IMR-90 (cell line): Measurements from ENCODE around the gene TSPAN1. TPM values are rescaled to one million over a fixed set of nuclear protein-coding genes. Genes with fewer than 3 reads are reported as not detected.

Experiments used
- ATAC-seq: fragments of 200-7000 bp; cut with Tn5 transposase; 2 replicates; pipeline ENCODE4 v1.9.1; 2020; ENCODE audit warnings: low read depth, mild to moderate bottlenecking, moderate library complexity
- BruUV-seq: library from RNA; stranded (reverse); fragments of 400-500 nt; replicated peaks from 2 replicates; lab custom pipeline; 2021; lab: Mats Ljungman, UMichigan
- CTCF ChIA-PET: fragments of 300-600 bp; formaldehyde crosslinking; extraction: SDS; loops from one replicate; lab custom pipeline; 2021; ENCODE audit warnings: antibody characterized with exemption; lab: Yijun Ruan, JAX
- POLR2A ChIA-PET: fragments of 300-600 bp; sonication (Branson Sonifier 250); formaldehyde crosslinking; loops from one replicate; lab custom pipeline; 2022; ENCODE audit warnings: antibody characterized with exemption; ENCODE audit not compliant: unreplicated experiment; lab: Charles Lee
- DNase-seq: peaks from one replicate; pipeline ENCODE4 v3.0.0; 2013
- H2AFZ ChIP-seq: replicated peaks from 2 replicates; pipeline ENCODE3; 2013; ENCODE audit warnings: low read length, mild to moderate bottlenecking; ENCODE audit not compliant: poor library complexity
- H2AK5ac ChIP-seq: 2 replicates; pipeline ENCODE4 v1.6.1; 2013; ENCODE audit warnings: low read depth, low read length, inconsistent platforms
- H2AK9ac ChIP-seq: replicated peaks from 2 replicates; pipeline ENCODE3; 2013; ENCODE audit warnings: mild to moderate bottlenecking, low read depth, low read length, moderate library complexity; ENCODE audit not compliant: poor library complexity
- H2BK120ac ChIP-seq: 2 replicates; pipeline ENCODE4 v1.6.1; 2013; ENCODE audit warnings: low read depth, low read length, inconsistent platforms
- H2BK15ac ChIP-seq: 3 replicates; pipeline ENCODE4 v1.6.1; 2013; ENCODE audit warnings: low read depth, low read length, inconsistent platforms
- H2BK20ac ChIP-seq: 2 replicates; pipeline ENCODE4 v1.6.1; 2013; ENCODE audit warnings: low read depth, mild to moderate bottlenecking, inconsistent platforms, low read length, moderate library complexity
- H2BK5ac ChIP-seq: 2 replicates; pipeline ENCODE4 v1.6.1; 2013; ENCODE audit warnings: mild to moderate bottlenecking, low read depth, low read length, inconsistent platforms; ENCODE audit not compliant: poor library complexity, severe bottlenecking
- H3K14ac ChIP-seq: replicated peaks from 2 replicates; pipeline ENCODE4 v1.6.1; 2013; ENCODE audit warnings: low read depth, low read length, inconsistent platforms
- H3K18ac ChIP-seq: 2 replicates; pipeline ENCODE4 v1.6.1; 2013; ENCODE audit warnings: low read depth, low read length, control low read depth
- H3K23ac ChIP-seq: 2 replicates; pipeline ENCODE4 v1.6.1; 2013; ENCODE audit warnings: low read depth, low read length, inconsistent platforms
- H3K27ac ChIP-seq: 2 replicates; pipeline ENCODE4 v1.5.1; 2013; ENCODE audit warnings: mild to moderate bottlenecking, control low read depth, low read length; ENCODE audit not compliant: insufficient read depth
- H3K27me3 ChIP-seq: 2 replicates; pipeline ENCODE4 v1.6.1; 2013; ENCODE audit warnings: low read length; ENCODE audit not compliant: control insufficient read depth, insufficient read depth
- H3K36me3 ChIP-seq: 2 replicates; pipeline ENCODE4 v1.6.1; 2013; ENCODE audit warnings: low read length, mixed read lengths; ENCODE audit not compliant: control insufficient read depth, insufficient read depth
- H3K4ac ChIP-seq: 2 replicates; pipeline ENCODE4 v1.6.1; 2013; ENCODE audit warnings: low read depth, low read length, inconsistent platforms
- H3K4me1 ChIP-seq: 2 replicates; pipeline ENCODE4 v1.6.1; 2013; ENCODE audit warnings: low read length, mixed read lengths; ENCODE audit not compliant: control insufficient read depth, insufficient read depth
- H3K4me2 ChIP-seq: 2 replicates; pipeline ENCODE4 v1.6.1; 2013; ENCODE audit warnings: low read depth, mild to moderate bottlenecking, control low read depth, low read length, moderate library complexity
- H3K4me3 ChIP-seq: 2 replicates; pipeline ENCODE4 v1.5.1; 2013; ENCODE audit warnings: low read depth, mild to moderate bottlenecking, control low read depth, low read length, moderate library complexity; ENCODE audit not compliant: insufficient read depth
- H3K56ac ChIP-seq: 2 replicates; pipeline ENCODE4 v1.6.1; 2013; ENCODE audit warnings: low read length, inconsistent platforms; ENCODE audit not compliant: insufficient read depth; ENCODE audit errors: extremely low read depth
- H3K79me1 ChIP-seq, 2 experiments: 2 replicates each; pipeline ENCODE4 v1.6.1; 2013; ENCODE audit warnings: low read length in 2 of 2, inconsistent platforms in 1 of 2, low read depth in 1 of 2
- H3K9ac ChIP-seq: 2 replicates; pipeline ENCODE4 v1.6.1; 2013; ENCODE audit warnings: low read depth, low read length, control low read depth
- H3K9me1 ChIP-seq: 2 replicates; pipeline ENCODE4 v1.6.1; 2013; ENCODE audit warnings: low read length, inconsistent platforms; ENCODE audit not compliant: insufficient read depth
- H3K9me3 ChIP-seq: 2 replicates; pipeline ENCODE4 v1.6.1; 2013; ENCODE audit warnings: low read length; ENCODE audit not compliant: control insufficient read depth, insufficient read depth
- H4K20me1 ChIP-seq: 2 replicates; pipeline ENCODE4 v1.6.1; 2013; ENCODE audit warnings: low read length, inconsistent platforms; ENCODE audit not compliant: insufficient read depth
- H4K5ac ChIP-seq: 2 replicates; pipeline ENCODE4 v1.6.1; 2013; ENCODE audit warnings: mild to moderate bottlenecking, low read depth, low read length, control low read depth
- H4K8ac ChIP-seq, 2 experiments: 2 replicates each; pipeline ENCODE4 v1.6.1; 2013; ENCODE audit warnings: low read depth in 2 of 2, low read length in 2 of 2, control low read depth in 1 of 2, inconsistent platforms in 1 of 2
- H4K91ac ChIP-seq: 2 replicates; pipeline ENCODE4 v1.6.1; 2013; ENCODE audit warnings: low read depth, low read length, inconsistent platforms; ENCODE audit not compliant: insufficient read depth
- BHLHE40 ChIP-seq: fragments of 150-350 bp; IDR thresholded peaks from 2 replicates; pipeline ENCODE4 v1.6.1; 2016; ENCODE audit warnings: mild to moderate bottlenecking, low read depth, low read length
- CEBPB ChIP-seq: IDR thresholded peaks from 2 replicates; pipeline ENCODE4 v1.6.1; 2012; ENCODE audit warnings: low read depth, low read length, improper control_type of control experiment
- CHD1 ChIP-seq: IDR thresholded peaks from 2 replicates; pipeline ENCODE4 v1.6.1; 2012; ENCODE audit warnings: low read depth, low read length, improper control_type of control experiment
- ELK1 ChIP-seq: fragments of 150-350 bp; IDR thresholded peaks from 2 replicates; pipeline ENCODE4 v1.6.1; 2016; ENCODE audit warnings: low read depth, mild to moderate bottlenecking, low read length, moderate library complexity, borderline replicate concordance
- FOS ChIP-seq: fragments of 150-350 bp; IDR thresholded peaks from 2 replicates; pipeline ENCODE4 v1.6.1; 2016; ENCODE audit warnings: low read depth, low read length
- MAFK ChIP-seq: IDR thresholded peaks from 2 replicates; pipeline ENCODE4 v1.6.1; 2012; ENCODE audit warnings: low read depth, low read length, improper control_type of control experiment
- MAZ ChIP-seq: IDR thresholded peaks from 2 replicates; pipeline ENCODE4 v1.6.1; 2012; ENCODE audit warnings: low read depth, mild to moderate bottlenecking, low read length, improper control_type of control experiment, moderate library complexity, borderline replicate concordance
- MXI1 ChIP-seq: IDR thresholded peaks from 2 replicates; pipeline ENCODE4 v1.6.1; 2012; ENCODE audit warnings: low read depth, mild to moderate bottlenecking, low read length, moderate library complexity, borderline replicate concordance
- NFE2L2 ChIP-seq: fragments of 150-350 bp; IDR thresholded peaks from 2 replicates; pipeline ENCODE4 v1.6.1; 2016; ENCODE audit warnings: low read depth, mild to moderate bottlenecking, low read length
- POLR2A ChIP-seq: IDR thresholded peaks from 2 replicates; pipeline ENCODE4 v1.6.1; 2012; ENCODE audit warnings: mild to moderate bottlenecking, low read depth, low read length
- RAD21 ChIP-seq: IDR thresholded peaks from 2 replicates; pipeline ENCODE4 v1.6.1; 2012; ENCODE audit warnings: low read length, improper control_type of control experiment
- RCOR1 ChIP-seq: IDR thresholded peaks from 2 replicates; pipeline ENCODE4 v1.6.1; 2012; ENCODE audit warnings: mild to moderate bottlenecking, low read length, improper control_type of control experiment; ENCODE audit not compliant: insufficient replicate concordance
- RFX5 ChIP-seq: IDR thresholded peaks from 2 replicates; pipeline ENCODE4 v1.8.0; 2012; ENCODE audit warnings: low read depth, mild to moderate bottlenecking, low read length, moderate library complexity
- SMC3 ChIP-seq: fragments of 150-350 bp; IDR thresholded peaks from 2 replicates; pipeline ENCODE4 v1.6.1; 2016; ENCODE audit warnings: low read depth, mild to moderate bottlenecking, antibody characterized with exemption, low read length, moderate library complexity
- USF2 ChIP-seq: fragments of 150-350 bp; IDR thresholded peaks from 2 replicates; pipeline ENCODE4 v1.6.1; 2017; ENCODE audit warnings: mild to moderate bottlenecking, antibody characterized with exemption, low read length, low read depth
- WGBS, 2 experiments: methylation state at CpG; one replicate each; pipeline versions ENCODE4 v1.1.5 to v1.1.7; 2013; ENCODE audit warnings: missing lambda C conversion rate in 2 of 2; ENCODE audit not compliant: insufficient read length in 1 of 2; ENCODE audit errors: extremely low coverage in 2 of 2; 5-methylcytosine and 5-hydroxymethylcytosine counted together
- dilution Hi-C: fragments of 300-500 bp; cut with HindIII; formaldehyde crosslinking; loops from one replicate; pipeline ENCODE4 v1.14.3; 2018; ENCODE audit warnings: low sequenced_read_pairs; ENCODE audit not compliant: unreplicated experiment
- in situ Hi-C: fragments of 300-500 bp; cut with MboI; formaldehyde crosslinking; loops from 3 replicates; pipeline ENCODE4 v1.14.3; 2019; ENCODE audit warnings: low sequenced_read_pairs, inconsistent platforms, mixed read lengths
- intact Hi-C: fragments of 100-400 bp; cut with micrococcal nuclease; formaldehyde crosslinking; loops from 2 replicates; pipeline ENCODE4 v1.10.0; 2022
- polyA plus RNA-seq, 3 experiments: library from polyadenylated mRNA; depleted of rRNA; stranded (reverse); fragments of >200 nt; gene quantifications; 2 replicates each; pipeline ENCODE4 v1.2.3, GENCODE V29; 2012; ENCODE audit warnings: low replicate concordance in 1 of 3
- total RNA-seq: library from RNA; depleted of rRNA; stranded (reverse); fragments of >200 nt; gene quantifications from 2 replicates; pipeline ENCODE4 v1.2.3, GENCODE V29; 2012
- TF ChIP-seq, protein P1 (sequence below): conservative IDR thresholded peaks from 2 replicates; pipeline ENCODE4 v1.5.1; 2012; ENCODE audit warnings: mild to moderate bottlenecking, low read depth, low read length, improper control_type of control experiment

Gene TSPAN1
- total and polyA plus RNA-seq, 2 of the 4 experiments (the other 2 are of a cell fraction), result 0.18 to 0.82 TPM

DNA sequence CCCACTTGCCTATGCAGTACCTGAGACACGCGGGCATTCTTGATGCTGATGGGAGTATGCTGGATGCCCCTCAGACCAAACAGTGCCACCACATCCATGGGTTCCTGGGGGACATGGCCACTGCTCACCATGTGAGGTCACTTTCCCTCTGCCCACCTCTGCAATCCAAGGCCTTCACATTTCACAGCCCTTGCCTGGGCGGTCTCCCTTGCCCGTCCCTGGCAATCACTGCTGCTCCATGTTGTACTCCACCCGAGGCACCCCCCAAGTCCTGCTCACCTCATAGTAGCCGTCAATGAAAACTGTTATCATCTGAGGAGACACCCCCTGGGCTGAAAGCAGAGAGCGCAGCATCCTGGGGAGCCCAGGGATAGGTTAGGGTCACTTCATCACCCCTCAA, 18.4 kb downstream of the TSPAN1 start:
- ChIA-PET POLR2A (no interaction called here), CTCF (no interaction called here)
- Histone ChIP-seq H3K9me1 (peaks cover 28% of the 10 kb centered on the region), H3K4me3 (no peak overlapping the region), H2BK20ac (no peak overlapping the region), H3K4me2 (no peak overlapping the region), H2BK15ac (no peak overlapping the region), H3K14ac (no peak overlapping the region), H4K91ac (no peak overlapping the region), H3K4ac (no peak overlapping the region), H2BK5ac (no peak overlapping the region), H2AK5ac (no peak overlapping the region; the same call in 1 of the 2 replicates), H2BK120ac (no peak overlapping the region), H3K27ac (no peak overlapping the region), H3K4me1 (peaks cover 14% of the 10 kb centered on the region), H3K9ac (no peak overlapping the region), H3K27me3 (no peaks in the 10 kb centered on the region), H2AK9ac (no peak overlapping the region), H3K36me3 (peaks cover 48% of the 10 kb centered on the region), H4K8ac (no peak overlapping the region), H4K20me1 (peaks cover 3% of the 10 kb centered on the region; the same call in 1 of the 2 replicates), H3K23ac (no peak overlapping the region), H3K18ac (no peak overlapping the region), H4K5ac (no peak overlapping the region), H3K79me1 (peaks cover 12 to 47% of the 10 kb centered on the region in 2 experiments), H2AFZ (no peak overlapping the region), H3K9me3 (no peaks in the 10 kb centered on the region), H3K56ac (no peak overlapping the region)
- ATAC-seq, result no peak
- dilution Hi-C loops (loop anchor here (25.0 kb wide), 1 partner anchor 156 kb away; no protein-coding TSS in a partner anchor), intact Hi-C loops (no loop called here), in situ Hi-C loops (no loop called here)
- WGBS, 2 experiments, result 96% methylated on average over 3 of the region's 7 CpGs; no CpG with 5 or more reads in 1 of the 2 experiments
- TF ChIP-seq MAFK, result no peak
- no peak for TF ChIP-seq CEBPB
- TF ChIP-seq MXI1, result no peak
- TF ChIP-seq POLR2A, result no peak
- TF ChIP-seq RFX5, result no peak
- TF ChIP-seq ELK1, result no peak
- no peak for TF ChIP-seq NFE2L2
- no peak for TF ChIP-seq MAZ
- no peak for TF ChIP-seq FOS
- no peak for TF ChIP-seq BHLHE40
- TF ChIP-seq USF2, result no peak
- no peak for TF ChIP-seq SMC3
- TF ChIP-seq, protein P1, sequence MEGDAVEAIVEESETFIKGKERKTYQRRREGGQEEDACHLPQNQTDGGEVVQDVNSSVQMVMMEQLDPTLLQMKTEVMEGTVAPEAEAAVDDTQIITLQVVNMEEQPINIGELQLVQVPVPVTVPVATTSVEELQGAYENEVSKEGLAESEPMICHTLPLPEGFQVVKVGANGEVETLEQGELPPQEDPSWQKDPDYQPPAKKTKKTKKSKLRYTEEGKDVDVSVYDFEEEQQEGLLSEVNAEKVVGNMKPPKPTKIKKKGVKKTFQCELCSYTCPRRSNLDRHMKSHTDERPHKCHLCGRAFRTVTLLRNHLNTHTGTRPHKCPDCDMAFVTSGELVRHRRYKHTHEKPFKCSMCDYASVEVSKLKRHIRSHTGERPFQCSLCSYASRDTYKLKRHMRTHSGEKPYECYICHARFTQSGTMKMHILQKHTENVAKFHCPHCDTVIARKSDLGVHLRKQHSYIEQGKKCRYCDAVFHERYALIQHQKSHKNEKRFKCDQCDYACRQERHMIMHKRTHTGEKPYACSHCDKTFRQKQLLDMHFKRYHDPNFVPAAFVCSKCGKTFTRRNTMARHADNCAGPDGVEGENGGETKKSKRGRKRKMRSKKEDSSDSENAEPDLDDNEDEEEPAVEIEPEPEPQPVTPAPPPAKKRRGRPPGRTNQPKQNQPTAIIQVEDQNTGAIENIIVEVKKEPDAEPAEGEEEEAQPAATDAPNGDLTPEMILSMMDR, result no peak
- no peak for TF ChIP-seq CHD1
- TF ChIP-seq RCOR1, result no peak
- TF ChIP-seq RAD21, result no peak
- BruUV-seq, result no TSS peak
- DNase-seq, result no peak
